NCI-H2227 treated with DMSO at 0.1 percent for 48 hours (cell line): ENCODE measurements around the gene GATA5.
"Not testable (repeated sequence)": the region's sequence is repeated elsewhere in the genome, so short reads cannot be mapped to it uniquely, and the experiment has no call there.

Experiments used
- DNase-seq: peaks from one replicate; lab custom pipeline; 2025; lab: John Stamatoyannopoulos, UW

Gene GATA5

GRCh38 chr20:62430311-62430853 is 45.4 kb downstream of the GATA5 start:
- DNase-seq = no peak

GRCh38 chr20:62429455-62430310 is 46.1 kb downstream of the GATA5 start:
- no peak for DNase-seq

GRCh38 chr20:62428396-62429295 is 47.1 kb downstream of the GATA5 start:
- no peak for DNase-seq

- DNase-seq = no peak
Observed at GRCh38 chr20:62428002-62428372, 47.8 kb downstream of the GATA5 start.

- DNase-seq = no peak
Observed at GRCh38 chr20:62427172-62428001, 48.4 kb downstream of the GATA5 start, which contains the start of gene RBBP8NL. Gene RBBP8NL (minus strand): TSS chr20:62427539. CDS start chr20:62419647, 7,892 bp downstream.

- DNase-seq = no peak
Observed at GRCh38 chr20:62426699-62427131, 49.1 kb downstream of the GATA5 start.

GRCh38 chr20:62426059-62426348 is 49.8 kb downstream of the GATA5 start:
- not testable (repeated sequence) for DNase-seq

- DNase-seq = no peak
Observed at GRCh38 chr20:62425281-62426058, 50.3 kb downstream of the GATA5 start.

- DNase-seq = no peak
Observed at GRCh38 chr20:62424249-62425107, 51.3 kb downstream of the GATA5 start.

- no peak for DNase-seq
Observed at GRCh38 chr20:62423326-62423706, 52.5 kb downstream of the GATA5 start.

- DNase-seq = no peak
Observed at GRCh38 chr20:62422636-62423325, 53.0 kb downstream of the GATA5 start.

- no peak for DNase-seq
Observed at GRCh38 chr20:62421716-62421990, 54.1 kb downstream of the GATA5 start.

- DNase-seq = no peak
Observed at GRCh38 chr20:62420846-62421715, 54.7 kb downstream of the GATA5 start.

- no peak for DNase-seq
Observed at GRCh38 chr20:62419759-62420158, 56.0 kb downstream of the GATA5 start.

- no peak for DNase-seq
Observed at GRCh38 chr20:62418709-62419487, 56.9 kb downstream of the GATA5 start.

GRCh38 chr20:62417981-62418708 is 57.6 kb downstream of the GATA5 start:
- no peak for DNase-seq
